ENCODE results near the gene SCO1. TPM values are rescaled to one million over a fixed set of nuclear protein-coding genes. Genes with fewer than 3 reads are reported as not detected.

The SCO1 gene
- total RNA-seq, 4 donors from 2014 or later = 31.2 to 36.0 (median 34.9) TPM

DNA sequence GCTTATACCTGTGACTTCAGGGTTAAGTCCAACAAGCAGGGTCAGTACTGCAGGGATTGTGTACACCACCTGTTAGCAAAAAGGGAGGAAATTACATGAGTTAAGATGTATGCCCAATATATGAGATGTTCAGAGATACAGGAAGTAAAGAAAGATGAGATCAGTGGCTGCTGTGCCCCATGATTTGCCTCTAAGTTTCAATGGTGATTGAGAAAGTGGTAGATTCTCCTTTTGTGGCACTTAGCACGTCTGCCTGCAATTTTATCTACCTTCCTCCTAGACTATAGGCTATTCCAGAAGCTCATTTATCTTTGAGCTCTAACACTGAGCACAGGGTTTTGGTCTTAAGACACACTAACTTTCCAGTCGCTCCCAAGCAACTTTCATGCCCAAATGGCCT is 28.9 kb upstream of the SCO1 start:
- Histone ChIP-seq H3K9me3 (no peaks in the 10 kb centered on the region), H3K27me3 (no peaks in the 10 kb centered on the region), H3K4me3 (replicated peaks in 1 of 3) (no peak overlapping the region), H3K27ac (no peak overlapping the region), H3K4me1 (peaks cover 0 to 4% of the 10 kb centered on the region in 2 donors), H3K36me3 (peaks cover 0 to 12% of the 10 kb centered on the region in 2 donors)
- no peak for DNase-seq
- WGBS, 2 donors = 69 to 92% methylated on average over 2 of the region's 2 CpGs
- TF ChIP-seq, protein P1, sequence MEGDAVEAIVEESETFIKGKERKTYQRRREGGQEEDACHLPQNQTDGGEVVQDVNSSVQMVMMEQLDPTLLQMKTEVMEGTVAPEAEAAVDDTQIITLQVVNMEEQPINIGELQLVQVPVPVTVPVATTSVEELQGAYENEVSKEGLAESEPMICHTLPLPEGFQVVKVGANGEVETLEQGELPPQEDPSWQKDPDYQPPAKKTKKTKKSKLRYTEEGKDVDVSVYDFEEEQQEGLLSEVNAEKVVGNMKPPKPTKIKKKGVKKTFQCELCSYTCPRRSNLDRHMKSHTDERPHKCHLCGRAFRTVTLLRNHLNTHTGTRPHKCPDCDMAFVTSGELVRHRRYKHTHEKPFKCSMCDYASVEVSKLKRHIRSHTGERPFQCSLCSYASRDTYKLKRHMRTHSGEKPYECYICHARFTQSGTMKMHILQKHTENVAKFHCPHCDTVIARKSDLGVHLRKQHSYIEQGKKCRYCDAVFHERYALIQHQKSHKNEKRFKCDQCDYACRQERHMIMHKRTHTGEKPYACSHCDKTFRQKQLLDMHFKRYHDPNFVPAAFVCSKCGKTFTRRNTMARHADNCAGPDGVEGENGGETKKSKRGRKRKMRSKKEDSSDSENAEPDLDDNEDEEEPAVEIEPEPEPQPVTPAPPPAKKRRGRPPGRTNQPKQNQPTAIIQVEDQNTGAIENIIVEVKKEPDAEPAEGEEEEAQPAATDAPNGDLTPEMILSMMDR (IDR thresholded peaks at IDR 0.05) = no peak
- TF ChIP-seq POLR2A (IDR thresholded peaks at IDR 0.05) = no peak
- intact Hi-C loops (cut with DNase I) = no loop called here

DNA sequence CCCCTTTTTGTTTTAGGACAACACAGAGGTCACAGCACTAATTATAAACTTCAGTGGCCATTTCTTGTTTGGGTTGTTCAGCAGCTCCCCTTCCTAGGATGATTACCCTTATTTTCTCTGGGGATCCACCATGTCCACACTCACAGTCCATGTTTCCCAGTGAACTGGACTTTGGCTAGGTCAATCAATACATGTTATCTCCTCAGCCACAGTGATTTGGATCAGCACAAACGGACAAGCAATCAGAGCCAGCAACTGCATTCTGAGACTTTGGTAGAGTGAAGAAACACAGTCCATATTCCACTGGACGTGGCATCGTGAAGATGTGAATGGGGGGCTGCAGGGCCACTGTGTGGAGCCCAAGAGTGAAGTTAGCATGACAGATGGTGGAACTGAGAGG is 27.9 kb upstream of the SCO1 start:
- Histone ChIP-seq H3K4me1 (peaks cover 0 to 4% of the 10 kb centered on the region in 2 donors), H3K36me3 (peaks cover 0 to 12% of the 10 kb centered on the region in 2 donors), H3K27ac (no peak overlapping the region), H3K4me3 (replicated peaks in 1 of 3) (no peak overlapping the region), H3K27me3 (no peaks in the 10 kb centered on the region), H3K9me3 (no peaks in the 10 kb centered on the region)
- TF ChIP-seq, protein P1 (IDR thresholded peaks at IDR 0.05) = no peak
- no peak for TF ChIP-seq POLR2A (IDR thresholded peaks at IDR 0.05)
- intact Hi-C loops (cut with DNase I) = no loop called here
- DNase-seq = no peak
- whole genome bisulfite sequencing, 2 donors = 93% methylated on average over 3 of the region's 3 CpGs

DNA sequence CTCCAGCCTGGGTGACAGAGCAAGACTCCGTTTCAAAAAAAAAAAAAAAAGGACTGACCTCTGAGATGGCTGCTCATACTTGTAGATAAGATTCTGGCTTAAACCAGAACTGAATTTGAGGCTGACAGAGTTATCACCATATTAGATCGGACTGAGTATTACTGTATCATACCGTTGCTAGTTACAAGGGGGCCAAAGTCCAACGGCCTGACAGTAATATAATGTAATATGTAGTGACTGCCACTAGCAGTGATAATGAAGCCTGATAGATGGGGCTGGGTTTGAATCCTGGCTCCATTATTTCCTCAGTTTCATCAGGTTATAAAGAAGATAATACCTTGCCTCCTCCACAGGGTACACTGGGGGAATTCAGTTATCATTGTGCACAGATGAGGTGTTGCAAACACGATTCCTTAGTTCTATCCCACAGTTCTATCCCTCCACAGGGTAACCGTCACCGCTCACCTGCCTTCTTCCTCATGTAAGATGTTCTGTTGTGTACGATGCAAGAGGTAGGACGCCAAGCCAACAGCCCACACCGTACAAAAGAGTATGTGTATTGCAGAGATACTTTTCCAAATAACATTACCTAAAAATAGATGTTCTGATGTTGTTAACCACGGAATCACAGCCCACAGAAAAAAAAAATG is 27.3 kb upstream of the SCO1 start:
- 94 to 95% methylated on average over 11 of the region's 11 CpGs for WGBS, 2 donors

DNA sequence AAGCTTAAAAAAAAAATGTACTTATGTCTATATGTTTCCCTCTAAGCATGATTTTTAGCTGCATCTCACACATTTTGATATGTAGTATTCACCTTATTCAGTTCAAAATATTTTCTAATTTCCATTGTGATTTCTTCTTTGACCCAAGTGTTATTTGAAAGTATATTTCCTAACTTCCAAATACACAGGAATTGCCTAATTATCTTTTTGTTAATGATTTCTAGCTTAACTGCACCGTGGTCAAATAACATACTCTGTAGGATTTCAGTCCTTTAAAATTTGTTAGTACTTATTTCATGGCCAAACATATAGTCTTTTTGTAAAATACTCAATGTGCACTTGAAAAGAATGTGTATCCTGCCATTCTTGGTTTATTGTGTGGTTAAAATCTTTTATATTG is 21.2 kb upstream of the SCO1 start:
- Histone ChIP-seq H3K4me3 (replicated peaks in 1 of 3) (no peak overlapping the region), H3K27me3 (no peaks in the 10 kb centered on the region), H3K9me3 (no peaks in the 10 kb centered on the region), H3K27ac (no peak overlapping the region), H3K4me1 (no peaks in the 10 kb centered on the region), H3K36me3 (peaks cover 0 to 4% of the 10 kb centered on the region in 2 donors)
- intact Hi-C loops (cut with DNase I) = no loop called here
- 37 to 95% methylated on average over 1 of the region's 1 CpG for WGBS, 2 donors
- no peak for DNase-seq
- TF ChIP-seq, protein P1 (IDR thresholded peaks at IDR 0.05) = no peak
- no peak for TF ChIP-seq POLR2A (IDR thresholded peaks at IDR 0.05)

More for the DNA sequence above, 27.3 kb upstream of the SCO1 start:
- intact Hi-C loops (cut with DNase I) = no loop called here
- H3K9me3 ChIP-seq = no peaks in the 10 kb centered on the region
- no peak overlapping the region for H3K4me3 ChIP-seq (replicated peaks in 1 of 3)
- TF ChIP-seq POLR2A (IDR thresholded peaks at IDR 0.05) = no peak
- TF ChIP-seq, protein P1 (IDR thresholded peaks at IDR 0.05) = no peak
- no peak overlapping the region for H3K27ac ChIP-seq
- H3K36me3 ChIP-seq = peaks cover 0 to 12% of the 10 kb centered on the region in 2 donors
- DNase-seq = no peak
- H3K27me3 ChIP-seq = no peaks in the 10 kb centered on the region
- H3K4me1 ChIP-seq = peaks cover 0 to 4% of the 10 kb centered on the region in 2 donors

DNA sequence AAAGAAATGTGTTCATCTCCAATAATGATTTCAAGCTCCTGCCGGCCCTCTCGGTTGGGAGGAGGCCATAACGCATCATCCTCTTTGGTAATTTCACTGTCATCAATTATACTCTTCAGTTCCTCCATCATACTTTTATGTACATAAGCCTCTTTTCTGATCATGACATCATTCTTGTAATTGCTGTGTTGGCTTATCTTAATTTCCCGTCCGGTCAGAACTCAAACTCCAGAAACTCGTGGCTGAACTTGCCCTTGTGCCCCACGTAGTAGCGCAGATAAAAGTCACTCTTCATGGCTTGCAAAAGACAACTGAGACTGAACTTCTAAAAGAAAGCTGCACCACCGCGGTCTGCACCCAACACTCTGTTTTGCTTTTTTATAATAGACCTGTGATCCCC is 18.9 kb upstream of the SCO1 start:
- H3K4me3 ChIP-seq (replicated peaks in 1 of 3) = no peak overlapping the region
- no peak for TF ChIP-seq POLR2A (IDR thresholded peaks at IDR 0.05)
- TF ChIP-seq, protein P1 (IDR thresholded peaks at IDR 0.05) = no peak
- intact Hi-C loops (cut with DNase I) = no loop called here
- no peaks in the 10 kb centered on the region for H3K4me1 ChIP-seq
- H3K27me3 ChIP-seq = no peaks in the 10 kb centered on the region
- 89 to 95% methylated on average over 10 of the region's 10 CpGs for WGBS, 2 donors
- peaks cover 12 to 13% of the 10 kb centered on the region in 2 donors for H3K36me3 ChIP-seq
- H3K9me3 ChIP-seq = no peaks in the 10 kb centered on the region
- H3K27ac ChIP-seq = no peak overlapping the region
- no peak for DNase-seq
